Gastroesophageal sphincter (tissue), 4 donors: Measurements from ENCODE around the gene MFN2. TPM values are rescaled to one million over a fixed set of nuclear protein-coding genes. Genes with fewer than 3 reads are reported as not detected.

Source experiments
- ATAC-seq: fragments of 150-250 bp; one replicate; pipeline ENCODE4 v1.9.1; 2016; ENCODE audit warnings: mild to moderate bottlenecking, moderate library complexity
- H3K27ac ChIP-seq, 4 donors: fragments of 200-600 bp; sonication (generic) in 3 of 4; 1 replicate in 3 of 4; 2 replicates in 1 of 4; pipeline ENCODE4 v1.5.1; 2016 to 2019
- H3K27me3 ChIP-seq: fragments of 200-600 bp; sonication (generic); one replicate; pipeline ENCODE4 v1.5.1; 2019
- H3K36me3 ChIP-seq, 2 donors: fragments of 200-600 bp; sonication (generic); one replicate each; pipeline ENCODE4 v1.5.1; 2019; ENCODE audit warnings: control low read depth in 1 of 2
- H3K4me1 ChIP-seq, 3 donors: fragments of 200-600 bp; sonication (generic); 1 replicate in 2 of 3; 2 replicates in 1 of 3; pipeline ENCODE4 v1.5.1; 2016 to 2019; ENCODE audit warnings: control low read depth in 2 of 3
- H3K4me3 ChIP-seq, 2 donors: fragments of 200-600 bp; sonication (generic); one replicate each; pipeline ENCODE4 v1.5.1; 2019; ENCODE audit warnings: mild to moderate bottlenecking in 1 of 2, moderate library complexity in 1 of 2
- H3K9me3 ChIP-seq, 3 donors: fragments of 200-600 bp; sonication (generic); one replicate each; pipeline ENCODE4 v1.5.1; 2017 to 2019; ENCODE audit warnings: control low read depth in 2 of 3
- EP300 ChIP-seq: sonication (generic); formaldehyde crosslinking; IDR thresholded peaks from one replicate; pipeline ENCODE4 v1.6.1; 2017; ENCODE audit warnings: antibody characterized with exemption, mild to moderate bottlenecking
- POLR2A ChIP-seq, 2 donors: fragments of 450-650 bp; IDR thresholded peaks; one replicate each; pipeline ENCODE4 v1.6.1; 2017; ENCODE audit warnings: antibody characterized with exemption in 2 of 2, mild to moderate bottlenecking in 2 of 2, moderate library complexity in 1 of 2
- POLR2AphosphoS5 ChIP-seq: sonication (generic); formaldehyde crosslinking; IDR thresholded peaks from one replicate; pipeline ENCODE4 v1.6.1; 2017; ENCODE audit warnings: antibody characterized with exemption
- WGBS, 2 donors: methylation state at CpG; one replicate each; pipeline ENCODE4 v1.1.5; 2018; ENCODE audit warnings: low coverage in 1 of 2; 5-methylcytosine and 5-hydroxymethylcytosine counted together
- total RNA-seq, 4 donors: library from RNA; depleted of rRNA; stranded (reverse); fragments of >200 nt; gene quantifications; one replicate each; pipeline ENCODE4 v1.1.0, GENCODE V29; 2016
- TF ChIP-seq, protein P1 (sequence below), 4 experiments: fragments of 200-600 bp in 2 of 4; fragments of 450-650 bp in 2 of 4; sonication (generic) in 1 of 4; IDR thresholded peaks; one replicate each; pipeline ENCODE4 v1.5.1; 2017 to 2019; ENCODE audit warnings: antibody characterized with exemption in 4 of 4, mild to moderate bottlenecking in 2 of 4, moderate library complexity in 2 of 4

The MFN2 gene
- total RNA-seq, 4 donors from 2014 or later, result 117 to 236 (median 186) TPM

DNA sequence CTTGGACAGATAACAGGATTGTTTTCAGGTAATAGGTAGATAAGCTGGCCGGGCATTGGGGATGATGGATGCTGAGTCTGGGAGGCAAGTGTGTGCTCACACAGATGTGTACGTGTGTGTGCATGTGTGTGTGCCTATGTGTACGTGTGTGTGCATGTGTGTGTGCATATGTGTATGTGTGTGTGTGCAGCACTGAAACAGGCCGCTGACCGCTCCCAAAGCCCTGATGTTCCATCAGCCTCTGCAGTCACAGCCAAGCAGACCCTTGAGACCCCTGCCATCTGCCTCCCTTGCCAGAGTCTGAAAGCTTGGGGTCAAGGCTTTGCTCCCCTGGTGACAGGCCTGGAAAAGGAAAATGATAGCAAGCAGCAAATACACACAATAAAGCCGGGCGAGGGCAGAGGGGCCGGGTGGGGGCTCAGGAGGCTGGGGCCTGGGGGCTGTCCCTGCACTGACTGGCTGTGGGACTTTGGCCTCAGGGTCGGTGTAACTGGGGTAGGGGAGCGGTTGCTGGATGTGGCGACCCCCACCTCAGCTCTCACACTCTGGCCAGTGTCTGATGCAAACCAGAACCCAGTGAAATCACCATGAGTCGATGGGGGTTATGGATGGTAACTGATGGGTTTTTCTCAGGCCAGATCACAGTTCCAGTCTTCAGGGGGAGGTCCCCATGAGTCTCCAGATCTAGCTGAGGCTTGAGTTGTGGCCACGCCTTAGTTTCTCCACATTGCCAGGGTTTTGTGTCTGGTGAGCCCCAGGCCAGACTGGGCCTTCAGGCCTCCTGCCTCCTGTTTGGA, 73.7 kb downstream of the MFN2 start:
- Histone ChIP-seq H3K36me3 (no peaks in the 10 kb centered on the region), H3K4me3 (no peak overlapping the region), H3K27ac (no peak overlapping the region), H3K27me3 (peaks cover 2% of the 10 kb centered on the region), H3K9me3 (peaks cover 0 to 6% (median 0%) of the 10 kb centered on the region in 3 donors), H3K4me1 (peaks cover 0 to 20% (median 7%) of the 10 kb centered on the region in 3 donors)
- ATAC-seq, result no peak
- no peak for TF ChIP-seq POLR2A (IDR thresholded peaks at IDR 0.05)
- TF ChIP-seq, protein P1, sequence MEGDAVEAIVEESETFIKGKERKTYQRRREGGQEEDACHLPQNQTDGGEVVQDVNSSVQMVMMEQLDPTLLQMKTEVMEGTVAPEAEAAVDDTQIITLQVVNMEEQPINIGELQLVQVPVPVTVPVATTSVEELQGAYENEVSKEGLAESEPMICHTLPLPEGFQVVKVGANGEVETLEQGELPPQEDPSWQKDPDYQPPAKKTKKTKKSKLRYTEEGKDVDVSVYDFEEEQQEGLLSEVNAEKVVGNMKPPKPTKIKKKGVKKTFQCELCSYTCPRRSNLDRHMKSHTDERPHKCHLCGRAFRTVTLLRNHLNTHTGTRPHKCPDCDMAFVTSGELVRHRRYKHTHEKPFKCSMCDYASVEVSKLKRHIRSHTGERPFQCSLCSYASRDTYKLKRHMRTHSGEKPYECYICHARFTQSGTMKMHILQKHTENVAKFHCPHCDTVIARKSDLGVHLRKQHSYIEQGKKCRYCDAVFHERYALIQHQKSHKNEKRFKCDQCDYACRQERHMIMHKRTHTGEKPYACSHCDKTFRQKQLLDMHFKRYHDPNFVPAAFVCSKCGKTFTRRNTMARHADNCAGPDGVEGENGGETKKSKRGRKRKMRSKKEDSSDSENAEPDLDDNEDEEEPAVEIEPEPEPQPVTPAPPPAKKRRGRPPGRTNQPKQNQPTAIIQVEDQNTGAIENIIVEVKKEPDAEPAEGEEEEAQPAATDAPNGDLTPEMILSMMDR (IDR thresholded peaks at IDR 0.05), result no peak
- 27 to 80% methylated on average over 3 of the region's 13 CpGs for WGBS, 2 donors

- 91 to 100% methylated on average over 2 to 5 of the region's 6 CpGs for WGBS, 2 donors
- TF ChIP-seq EP300 (no peak), POLR2AphosphoS5 (no peak), POLR2A (IDR thresholded peaks at IDR 0.05) (no peak)
- TF ChIP-seq, protein P1 (IDR thresholded peaks at IDR 0.05), result no peak
- ATAC-seq, result no peak
These were observed 75.0 kb downstream of the MFN2 start for GRCh38 chr1:12055259-12055658.

GRCh38 chr1:12056331-12056841, 76.1 kb downstream of the MFN2 start:
- Histone ChIP-seq H3K4me1 (peaks cover 0 to 20% (median 7%) of the 10 kb centered on the region in 3 donors), H3K9me3 (peaks cover 0 to 17% (median 0%) of the 10 kb centered on the region in 3 donors), H3K27me3 (peaks cover 18% of the 10 kb centered on the region), H3K4me3 (no peak overlapping the region), H3K36me3 (no peaks in the 10 kb centered on the region), H3K27ac (no peak overlapping the region)
- 80 to 93% methylated on average over 2 to 10 of the region's 16 CpGs for WGBS, 2 donors
- no peak for TF ChIP-seq EP300
- TF ChIP-seq, protein P1 (IDR thresholded peaks at IDR 0.05), result no peak
- TF ChIP-seq POLR2A (IDR thresholded peaks at IDR 0.05), result no peak
- no peak for TF ChIP-seq POLR2AphosphoS5
- ATAC-seq, result no peak

More at GRCh38 chr1:12055259-12055658, 75.0 kb downstream of the MFN2 start:
- Histone ChIP-seq H3K27me3 (peaks cover 11% of the 10 kb centered on the region), H3K4me1 (peaks cover 0 to 20% (median 7%) of the 10 kb centered on the region in 3 donors), H3K4me3 (no peak overlapping the region), H3K27ac (no peak overlapping the region), H3K9me3 (peaks cover 0 to 9% (median 0%) of the 10 kb centered on the region in 3 donors), H3K36me3 (no peaks in the 10 kb centered on the region)

- no peak for ATAC-seq
These were observed 77.1 kb downstream of the MFN2 start for GRCh38 chr1:12057382-12057781.

More at GRCh38 chr1:12057382-12057781, 77.1 kb downstream of the MFN2 start:
- Histone ChIP-seq H3K27ac (no peak overlapping the region), H3K9me3 (peaks cover 0 to 20% (median 0%) of the 10 kb centered on the region in 3 donors), H3K4me3 (no peak overlapping the region), H3K27me3 (peaks cover 24% of the 10 kb centered on the region), H3K36me3 (no peaks in the 10 kb centered on the region), H3K4me1 (peaks cover 0 to 12% (median under 1%) of the 10 kb centered on the region in 3 donors)
- TF ChIP-seq EP300 (no peak), POLR2A (IDR thresholded peaks at IDR 0.05) (no peak), POLR2AphosphoS5 (no peak)
- TF ChIP-seq, protein P1 (IDR thresholded peaks at IDR 0.05), result no peak
